Tibial nerve (tissue), 4 donors: ENCODE measurements around the gene BMP2.

Experiments used
- CTCF ChIP-seq, 5 experiments: fragments of 200-600 bp in 3 of 5; fragments of 450-650 bp in 2 of 5; sonication (generic) in 3 of 5; IDR thresholded peaks; one replicate each; pipeline ENCODE4 v1.5.1; 2016 to 2019; ENCODE audit warnings: antibody characterized with exemption in 5 of 5, mild to moderate bottlenecking in 3 of 5, moderate library complexity in 2 of 5
- EP300 ChIP-seq, 2 donors: sonication (generic); formaldehyde crosslinking; IDR thresholded peaks; one replicate each; pipeline ENCODE4 v1.6.1; 2017; ENCODE audit warnings: antibody characterized with exemption in 2 of 2, mild to moderate bottlenecking in 1 of 2

GRCh38 chr20:6767536-6768227, at the start of gene BMP2:
- TF ChIP-seq CTCF (IDR thresholded peaks at IDR 0.05) (peak in 3 of 5 experiments; percentile 3 to 17 (median 5)), EP300 (IDR thresholded peaks at IDR 0.05) (peak in 1 of 2 donors; percentile 9)
